ENCODE measurements around the gene USP54.

USP54 gene

DNA sequence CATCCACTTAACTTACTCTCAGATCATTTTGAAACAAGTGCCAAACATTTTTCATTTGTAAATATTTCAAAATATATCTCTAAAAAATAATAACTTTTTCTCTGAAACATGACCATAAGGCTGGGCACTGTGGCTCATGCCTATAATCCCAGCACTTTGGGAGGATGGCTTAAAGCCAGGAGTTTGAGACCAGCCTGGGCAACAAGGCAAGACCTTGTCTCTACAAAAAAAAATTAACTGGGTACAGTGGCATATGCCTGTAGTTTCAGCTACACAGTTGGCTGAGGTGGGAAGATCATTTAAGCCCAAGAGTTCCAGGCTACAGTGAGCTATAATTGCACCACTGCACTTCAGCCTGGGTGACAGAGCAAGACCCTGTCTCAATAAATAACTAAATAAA is 36.4 kb downstream of the USP54 start:
- no peak overlapping the region for H3K4me3 ChIP-seq (ENCODE audit: low read depth, low read length)
- TF ChIP-seq, protein P1, sequence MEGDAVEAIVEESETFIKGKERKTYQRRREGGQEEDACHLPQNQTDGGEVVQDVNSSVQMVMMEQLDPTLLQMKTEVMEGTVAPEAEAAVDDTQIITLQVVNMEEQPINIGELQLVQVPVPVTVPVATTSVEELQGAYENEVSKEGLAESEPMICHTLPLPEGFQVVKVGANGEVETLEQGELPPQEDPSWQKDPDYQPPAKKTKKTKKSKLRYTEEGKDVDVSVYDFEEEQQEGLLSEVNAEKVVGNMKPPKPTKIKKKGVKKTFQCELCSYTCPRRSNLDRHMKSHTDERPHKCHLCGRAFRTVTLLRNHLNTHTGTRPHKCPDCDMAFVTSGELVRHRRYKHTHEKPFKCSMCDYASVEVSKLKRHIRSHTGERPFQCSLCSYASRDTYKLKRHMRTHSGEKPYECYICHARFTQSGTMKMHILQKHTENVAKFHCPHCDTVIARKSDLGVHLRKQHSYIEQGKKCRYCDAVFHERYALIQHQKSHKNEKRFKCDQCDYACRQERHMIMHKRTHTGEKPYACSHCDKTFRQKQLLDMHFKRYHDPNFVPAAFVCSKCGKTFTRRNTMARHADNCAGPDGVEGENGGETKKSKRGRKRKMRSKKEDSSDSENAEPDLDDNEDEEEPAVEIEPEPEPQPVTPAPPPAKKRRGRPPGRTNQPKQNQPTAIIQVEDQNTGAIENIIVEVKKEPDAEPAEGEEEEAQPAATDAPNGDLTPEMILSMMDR (IDR thresholded peaks at IDR 0.05; ENCODE audit: low read depth, low read length), result no peak
- no peak for DNase-seq (ENCODE audit: low read depth, low spot score)
- in situ Hi-C loops (cut with HindIII; ENCODE audit: low sequenced_read_pairs), result no loop called here

DNA sequence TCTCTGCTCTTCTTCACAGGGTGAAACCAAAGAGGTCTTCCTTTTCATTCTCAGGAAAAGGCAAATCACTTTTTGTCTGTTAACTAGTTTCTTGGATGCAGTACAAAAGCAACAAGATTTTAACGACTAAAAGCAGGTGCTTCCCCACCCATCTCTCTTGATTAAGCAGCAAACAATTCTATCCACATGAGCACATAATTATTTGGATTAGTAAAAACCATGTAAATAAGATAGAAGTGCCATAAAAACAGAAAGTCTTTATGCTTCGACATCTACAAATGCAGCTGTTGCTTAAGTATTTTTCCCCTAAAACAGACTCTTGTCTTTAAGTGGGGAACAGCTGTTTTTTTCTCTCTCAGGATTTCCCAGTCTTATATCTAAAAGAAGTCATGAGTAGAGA is 37.4 kb downstream of the USP54 start:
- in situ Hi-C loops (cut with HindIII; ENCODE audit: low sequenced_read_pairs), result no loop called here
- no peak overlapping the region for H3K4me3 ChIP-seq (ENCODE audit: low read depth, low read length)
- no peak for DNase-seq (ENCODE audit: low read depth, low spot score)
- TF ChIP-seq, protein P1 (IDR thresholded peaks at IDR 0.05; ENCODE audit: low read depth, low read length), result no peak

DNA sequence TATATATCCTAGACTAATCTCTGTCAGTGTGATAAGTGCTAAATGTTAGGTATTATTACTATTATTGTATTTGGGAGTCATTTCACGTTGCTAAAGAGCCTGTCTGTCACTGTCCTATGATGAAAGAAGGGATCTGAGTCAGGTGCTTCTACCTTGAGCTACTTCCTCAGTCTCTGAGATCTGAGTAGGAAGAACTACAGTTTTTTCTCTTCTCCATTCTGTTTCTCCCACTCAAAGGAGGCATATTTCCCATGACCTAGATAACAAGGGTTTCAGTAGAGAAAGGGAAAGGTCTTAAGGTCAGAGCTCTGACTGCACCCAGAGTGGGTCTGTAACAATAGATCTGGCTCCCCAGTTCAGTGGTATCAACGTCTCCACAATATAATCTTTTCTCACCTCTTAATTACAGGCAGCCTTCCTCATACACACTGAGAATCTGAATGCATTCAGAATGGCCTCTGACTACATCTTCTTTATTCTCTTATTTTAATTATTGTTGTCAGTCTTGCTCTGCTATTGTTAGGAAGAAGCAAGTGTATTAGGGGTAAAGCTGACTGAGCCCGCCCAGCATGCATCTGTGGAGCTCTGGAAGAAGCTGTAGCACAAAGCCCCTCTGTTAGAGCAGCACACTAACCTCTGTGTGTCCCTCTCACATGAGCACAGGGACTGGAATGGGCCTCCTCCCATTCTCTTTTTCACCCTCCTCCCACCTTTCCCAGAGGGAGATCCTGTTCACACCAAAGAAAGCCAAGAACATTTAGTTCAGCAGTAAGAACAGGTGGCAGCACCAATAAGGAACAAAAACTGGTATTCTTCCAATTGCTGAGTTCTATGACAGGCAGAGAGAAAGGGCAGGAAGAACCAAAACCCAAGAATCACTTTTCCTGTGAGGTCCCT is 38.1 kb downstream of the USP54 start:
- TF ChIP-seq, protein P1 (IDR thresholded peaks at IDR 0.05; ENCODE audit: low read depth, low read length), result no peak
- in situ Hi-C loops (cut with HindIII; ENCODE audit: low sequenced_read_pairs), result no loop called here
- no peak for DNase-seq (ENCODE audit: low read depth, low spot score)
- no peak overlapping the region for H3K4me3 ChIP-seq (ENCODE audit: low read depth, low read length)

DNA sequence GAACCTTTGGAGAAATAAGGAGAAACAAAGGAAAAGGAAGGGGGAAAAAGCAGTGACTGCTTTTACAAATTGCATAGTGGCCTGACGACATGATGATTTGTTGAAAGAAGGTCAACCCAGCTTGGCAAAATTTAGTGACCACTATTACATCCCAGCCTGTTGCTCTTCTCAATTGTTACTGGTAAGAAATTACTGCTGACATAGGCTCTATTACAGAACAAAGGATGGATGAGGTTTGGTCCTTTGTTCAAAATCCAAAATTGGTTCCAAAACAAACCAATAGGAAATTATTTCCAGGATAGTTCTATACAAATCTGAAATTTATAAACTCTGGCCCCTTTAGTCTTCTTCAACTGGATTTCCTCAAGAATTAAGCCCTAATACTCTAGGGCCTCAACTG is 39.6 kb downstream of the USP54 start:
- no peak overlapping the region for H3K4me3 ChIP-seq (ENCODE audit: low read depth, low read length)
- in situ Hi-C loops (cut with HindIII; ENCODE audit: low sequenced_read_pairs), result no loop called here
- no peak for DNase-seq (ENCODE audit: low read depth, low spot score)
- TF ChIP-seq, protein P1 (IDR thresholded peaks at IDR 0.05; ENCODE audit: low read depth, low read length), result no peak

DNA sequence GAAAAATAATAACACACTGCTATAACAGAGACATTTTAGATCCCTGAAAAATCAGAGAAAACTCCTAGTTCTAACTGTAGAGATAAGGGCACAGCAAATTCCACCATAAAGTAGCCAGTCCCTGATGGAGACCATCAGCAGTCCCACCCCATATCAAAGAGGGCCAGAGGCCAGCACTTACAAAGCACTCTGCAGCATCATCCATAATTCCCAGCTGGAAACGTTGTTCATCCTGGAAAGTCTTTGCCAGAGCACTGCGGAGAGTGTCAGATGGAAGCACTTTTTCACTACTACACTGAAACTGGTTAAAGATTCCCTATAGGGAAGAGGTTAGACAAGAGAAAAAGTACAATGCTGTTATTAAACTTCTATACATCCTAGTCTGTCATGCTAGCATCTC is 45.8 kb downstream of the USP54 start:
- no peak for DNase-seq (ENCODE audit: low read depth, low spot score)
- in situ Hi-C loops (cut with HindIII; ENCODE audit: low sequenced_read_pairs), result no loop called here
- TF ChIP-seq, protein P1 (IDR thresholded peaks at IDR 0.05; ENCODE audit: low read depth, low read length), result no peak
- H3K4me3 ChIP-seq (ENCODE audit: low read depth, low read length), result no peak overlapping the region

DNA sequence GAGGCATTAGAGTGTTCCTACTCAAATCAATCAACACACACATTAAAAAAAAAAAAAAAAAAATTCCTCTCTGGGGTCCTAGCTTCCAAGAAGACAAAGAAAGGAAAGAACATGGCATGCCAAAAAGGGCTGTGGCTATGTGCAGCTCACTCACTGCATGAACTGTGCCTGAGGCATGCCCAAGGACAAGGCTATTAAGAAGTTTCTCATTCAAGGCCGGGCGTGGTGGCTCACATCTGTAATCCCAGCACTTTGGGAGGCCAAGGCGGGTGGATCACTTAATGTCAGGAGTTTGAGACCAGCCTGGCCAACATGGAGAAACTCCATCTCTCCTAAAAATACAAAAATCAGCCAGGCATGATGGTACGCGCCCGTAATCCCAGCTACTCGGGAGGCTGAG is 53.4 kb downstream of the USP54 start:
- TF ChIP-seq, protein P1 (IDR thresholded peaks at IDR 0.05; ENCODE audit: low read depth, low read length), result no peak
- in situ Hi-C loops (cut with HindIII; ENCODE audit: low sequenced_read_pairs), result no loop called here
- no peak for DNase-seq (ENCODE audit: low read depth, low spot score)

More for the DNA sequence above, 53.4 kb downstream of the USP54 start:
- no peak overlapping the region for H3K4me3 ChIP-seq (ENCODE audit: low read depth, low read length)
